CD4-positive, alpha-beta T cell treated with Interleukin-21 for 1 hour (primary cell): ENCODE measurements around the gene ITIH1.

Experiments used
- DNase-seq: peaks from one replicate; pipeline ENCODE4 v3.0.0-alpha.2; 2020

Gene ITIH1

DNA sequence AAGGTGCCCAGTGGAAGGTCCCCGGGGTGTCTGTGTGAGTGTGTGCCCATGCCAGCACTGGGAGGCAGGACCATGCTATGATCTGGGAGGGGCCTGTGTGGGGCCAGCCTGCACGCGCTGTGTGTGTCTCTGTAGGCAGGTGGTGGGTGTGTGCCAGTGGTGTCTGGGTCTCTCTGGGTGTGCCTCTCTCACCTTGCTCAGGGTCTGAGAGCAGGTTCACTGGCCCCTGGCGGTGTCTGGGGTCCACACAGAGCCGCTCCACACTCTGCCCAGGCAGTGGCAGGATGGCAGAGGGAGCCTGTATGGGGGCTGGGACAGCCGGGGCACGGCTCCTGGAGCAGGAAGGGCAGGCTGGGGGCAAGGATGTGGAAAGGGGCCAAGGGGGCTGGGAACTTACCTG is 40.5 kb downstream of the ITIH1 start:
- no peak for DNase-seq

DNA sequence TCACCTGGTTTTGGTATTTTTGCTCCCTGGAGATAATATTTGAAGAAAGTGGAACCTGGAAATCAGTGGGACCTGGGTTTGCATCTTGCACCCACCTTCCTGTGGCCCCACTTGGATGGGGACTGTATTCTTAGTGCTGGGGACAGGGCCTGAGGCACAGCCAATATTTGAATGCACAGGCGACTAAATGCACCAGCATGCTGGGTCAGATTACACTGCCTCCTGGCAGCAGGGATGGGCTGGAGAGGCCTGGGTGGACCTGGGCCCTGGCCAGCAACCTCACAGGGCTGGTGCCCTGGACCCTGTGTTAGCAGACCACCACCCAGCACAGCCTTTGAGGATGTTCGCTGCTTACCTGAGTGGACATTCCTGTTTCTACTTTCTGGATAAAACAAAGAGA is 42.5 kb downstream of the ITIH1 start:
- no peak for DNase-seq

DNA sequence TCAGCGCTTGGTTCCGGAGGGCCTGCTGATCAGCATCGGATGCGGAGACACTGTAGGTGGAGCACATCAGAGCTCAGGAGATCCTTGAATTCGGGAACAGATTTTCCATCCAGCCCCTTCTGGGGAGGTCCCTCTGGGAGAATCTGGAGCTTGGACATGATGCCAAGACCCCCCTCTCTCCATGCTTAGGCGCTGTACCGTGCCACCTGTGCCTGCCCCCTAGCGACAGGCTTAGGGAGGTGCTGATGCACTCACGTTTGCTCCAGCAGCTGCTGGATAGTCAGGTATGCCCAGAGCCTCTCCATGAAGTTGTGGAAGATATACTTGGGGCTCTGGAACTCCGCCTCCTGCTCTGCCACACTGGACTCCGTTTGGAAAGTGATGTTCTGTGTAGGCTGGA is 43.3 kb downstream of the ITIH1 start:
- peak; percentile 5 for DNase-seq

DNA sequence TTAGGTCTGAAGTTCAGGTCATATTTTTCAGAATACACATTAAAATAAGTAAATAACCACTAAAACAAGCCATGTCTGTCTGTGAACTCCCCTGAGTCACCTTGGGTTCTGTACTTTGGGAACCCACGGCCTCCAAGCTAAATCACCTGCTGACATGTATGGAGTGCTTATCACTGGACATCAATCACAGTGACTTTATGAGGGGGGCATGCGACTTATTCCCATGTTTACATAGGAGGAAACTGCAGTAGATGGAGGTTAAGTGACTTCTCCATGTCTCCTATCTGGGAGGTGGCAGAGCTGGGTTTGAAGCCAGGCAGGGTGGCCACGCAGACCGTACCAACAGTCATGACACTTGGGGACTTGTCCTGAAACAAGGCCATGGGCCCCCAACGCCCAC is 45.0 kb downstream of the ITIH1 start:
- no peak for DNase-seq

DNA sequence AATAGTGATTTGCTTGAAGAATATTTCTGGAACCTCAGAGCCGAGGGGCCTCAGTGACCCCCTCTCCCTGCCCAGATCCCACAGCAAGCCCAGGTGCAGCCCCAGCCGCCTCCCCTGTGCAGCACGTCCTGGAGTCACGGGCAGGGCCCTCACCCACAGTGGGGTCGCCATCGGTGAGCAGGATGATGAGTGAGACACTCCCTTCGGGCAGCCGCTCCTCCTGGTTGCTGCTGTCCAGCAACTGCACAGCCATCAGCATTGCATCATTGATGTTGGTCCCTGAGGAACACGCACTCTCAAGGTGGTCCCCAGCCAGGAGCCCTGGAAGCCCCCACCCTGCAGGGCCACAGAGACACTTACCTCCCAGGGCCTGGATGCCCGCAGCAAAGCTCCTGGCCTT is 46.6 kb downstream of the ITIH1 start:
- no peak for DNase-seq

DNA sequence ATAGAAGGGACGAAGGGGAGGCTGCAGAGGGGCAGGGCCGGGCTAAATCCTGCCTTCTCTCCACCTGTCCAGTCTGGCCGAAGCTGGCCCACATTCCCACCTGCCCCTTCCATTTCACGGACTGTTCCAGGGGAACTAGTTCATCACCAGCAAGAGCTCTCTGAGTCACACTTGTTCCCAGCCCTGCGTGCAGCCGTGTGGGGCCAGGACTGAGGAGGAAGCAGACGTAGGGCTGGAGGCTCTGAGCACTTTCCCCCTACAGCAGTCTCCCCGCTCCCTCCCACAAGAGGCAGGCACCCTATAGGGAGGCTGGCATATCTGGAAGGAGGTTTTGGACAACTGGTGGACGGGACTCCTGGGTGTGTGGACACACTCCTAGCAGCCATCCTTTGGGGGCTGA is 50.0 kb downstream of the ITIH1 start:
- no peak for DNase-seq

DNA sequence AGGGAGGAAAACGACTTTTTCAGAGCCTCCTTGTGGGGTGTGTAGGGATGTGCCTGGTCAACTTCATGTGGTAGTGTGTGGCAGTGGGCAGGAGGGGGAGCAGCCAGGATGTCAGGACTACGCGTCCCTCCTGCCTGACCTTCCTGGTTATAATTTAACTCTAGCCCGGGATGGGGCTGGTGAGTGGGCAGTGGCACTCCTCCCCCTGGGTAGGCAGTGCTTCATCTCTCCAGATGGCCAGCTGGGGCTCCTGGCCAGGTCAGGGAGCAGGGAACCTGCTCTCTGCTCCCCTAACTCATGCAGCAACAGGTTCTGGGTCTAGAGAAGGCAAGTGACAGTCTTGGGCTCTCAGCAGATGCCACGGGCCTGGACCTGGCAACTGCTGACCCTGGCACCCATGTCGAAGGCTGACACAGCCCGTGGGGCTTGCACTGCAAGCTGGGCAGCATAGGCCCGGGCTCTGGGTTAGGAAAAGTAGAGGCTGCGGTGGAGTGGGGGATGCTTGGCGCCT is 50.5 kb downstream of the ITIH1 start:
- no peak for DNase-seq

DNA sequence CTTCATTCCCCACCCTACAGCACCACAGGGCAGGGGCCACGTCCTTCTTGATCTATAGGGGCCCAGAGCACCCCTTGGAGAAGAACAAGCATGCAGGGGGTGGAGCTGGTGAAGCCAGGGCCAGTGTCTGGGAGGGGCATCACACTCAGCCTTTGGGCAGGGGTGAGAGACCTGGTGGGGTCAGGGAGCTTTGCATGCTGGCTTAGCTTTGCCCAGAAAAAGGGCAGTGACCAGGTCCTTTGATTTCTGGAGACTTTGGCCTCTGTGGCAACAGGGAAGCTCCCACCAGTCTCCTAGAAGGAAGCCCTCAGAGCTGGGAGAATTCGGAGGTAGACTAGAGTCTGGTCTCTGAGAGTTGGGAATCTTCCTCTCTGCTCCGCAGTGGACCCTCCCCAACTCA is 52.1 kb downstream of the ITIH1 start:
- no peak for DNase-seq

DNA sequence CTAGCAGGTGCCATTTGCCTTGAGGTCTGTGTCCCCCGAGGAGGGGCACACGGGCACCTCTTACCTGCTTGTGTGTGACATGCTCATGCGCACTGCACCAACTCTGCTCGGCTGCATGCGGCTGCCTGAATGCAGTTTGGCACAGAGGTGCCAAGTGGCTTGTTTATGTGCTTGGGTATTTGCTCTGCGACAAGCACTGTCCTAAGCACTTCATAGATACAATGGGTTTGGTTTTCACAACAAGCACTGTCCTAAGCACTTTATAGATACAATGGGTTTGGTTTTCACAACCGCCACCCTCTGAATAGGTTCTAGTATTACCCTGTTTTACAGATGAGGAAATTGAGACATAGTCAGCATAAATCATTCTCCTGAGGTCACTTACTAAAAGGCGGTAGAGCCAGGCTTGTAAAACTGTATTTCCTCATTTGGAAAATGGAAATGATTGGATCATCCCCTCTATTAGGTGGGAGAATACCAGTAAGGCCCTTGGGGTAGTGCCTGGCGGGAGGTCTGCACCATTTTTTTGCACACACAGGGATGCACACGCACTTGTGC is 52.6 kb downstream of the ITIH1 start:
- no peak for DNase-seq

DNA sequence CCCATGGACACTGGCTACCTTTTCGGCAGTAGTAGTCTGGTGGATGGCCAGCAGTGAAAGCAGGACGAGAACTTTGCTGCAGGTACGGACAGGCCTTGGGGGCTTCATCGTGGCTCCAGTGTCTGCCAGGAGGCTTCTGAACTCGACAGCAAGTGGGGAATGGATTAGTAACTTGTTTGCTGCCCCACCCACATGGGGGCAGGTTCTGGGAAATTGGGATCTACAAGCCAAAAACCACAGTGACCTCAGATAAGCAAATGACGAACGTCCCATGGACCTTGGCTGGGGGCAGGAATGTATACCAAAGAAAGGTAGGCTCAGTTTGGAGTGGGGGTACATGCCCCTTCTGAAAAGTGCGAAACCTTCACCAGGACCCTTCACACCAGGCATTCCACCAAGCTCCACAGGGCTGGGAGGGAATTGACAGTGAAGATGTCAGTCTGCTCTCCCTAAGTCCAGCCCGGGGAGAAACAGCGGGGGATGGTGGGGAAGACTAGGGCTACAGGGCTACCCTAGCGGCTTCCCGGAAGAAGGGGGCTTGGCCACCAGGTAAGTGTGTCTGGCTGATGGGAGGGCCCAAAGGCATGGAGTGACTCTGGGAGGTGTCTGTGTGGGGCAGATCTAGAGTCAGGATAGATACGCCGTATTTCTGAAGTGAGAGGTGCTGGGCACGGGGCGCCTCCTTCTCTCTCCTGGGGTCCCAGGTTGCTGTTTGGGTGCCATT is 53.3 kb downstream of the ITIH1 start, which contains the start of gene ITIH4:
Gene ITIH4 (minus strand): TSS at position 138 of the 724 bp plus-strand sequence. CDS start 30 bp downstream, at position 108.
- no peak for DNase-seq

DNA sequence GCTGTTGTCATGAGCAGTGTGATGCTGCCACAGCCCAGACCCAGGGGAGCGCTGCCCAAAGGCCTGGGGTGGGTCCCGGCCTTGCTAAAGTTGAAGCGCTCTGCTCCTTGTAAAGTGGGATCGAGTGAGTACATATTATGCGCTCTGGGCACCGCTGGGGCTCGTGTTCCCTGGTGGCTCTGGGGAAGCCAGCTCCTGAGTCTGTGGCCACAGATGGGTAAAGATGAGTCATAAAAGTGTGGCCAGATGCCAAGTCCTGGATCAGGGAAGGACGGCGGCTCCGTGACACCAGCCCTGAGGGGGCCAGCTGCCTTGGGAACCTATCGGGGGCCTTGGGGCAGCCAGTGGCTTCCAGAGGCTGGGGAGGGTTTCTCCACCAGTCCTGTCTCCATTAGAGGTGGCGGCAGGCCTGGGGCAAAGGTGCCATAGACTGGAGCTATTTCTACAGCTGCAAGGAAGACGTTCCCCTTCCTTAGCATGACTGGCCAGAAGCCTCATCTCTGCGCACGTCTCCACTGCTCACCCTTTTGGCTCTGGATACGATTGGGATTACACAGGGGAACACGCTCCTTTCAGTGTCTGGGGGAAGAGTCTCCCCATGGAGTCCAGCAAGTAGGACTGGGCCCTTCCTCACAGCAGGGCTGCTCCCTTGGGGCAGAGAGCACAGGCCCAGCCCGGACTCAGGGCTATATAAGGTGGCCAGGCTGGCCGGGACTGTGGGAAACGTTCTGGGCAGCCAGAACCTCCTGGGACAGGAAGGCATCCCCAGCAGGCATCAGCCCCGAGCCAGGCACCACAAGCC is 54.3 kb downstream of the ITIH1 start:
- no peak for DNase-seq

DNA sequence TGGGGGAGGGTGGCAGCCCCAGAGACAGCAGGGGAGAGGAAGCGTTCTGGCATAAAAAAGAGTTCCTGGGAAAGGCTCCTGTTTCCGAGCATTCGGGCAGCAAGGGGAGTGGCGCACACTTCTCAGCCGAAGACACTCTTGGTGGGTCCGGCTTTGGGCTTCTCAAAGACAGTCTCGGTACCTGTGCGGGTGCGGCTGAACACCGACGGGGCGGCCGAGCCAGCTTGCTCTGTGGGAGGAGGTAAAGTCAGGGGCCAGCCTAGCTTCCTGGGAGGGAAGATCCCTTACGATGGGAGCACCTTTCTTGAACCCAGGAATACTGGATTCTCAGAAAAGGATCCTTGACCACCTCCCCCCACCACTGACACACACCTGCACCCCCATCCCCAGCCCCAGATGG is 55.8 kb downstream of the ITIH1 start:
- no peak for DNase-seq

DNA sequence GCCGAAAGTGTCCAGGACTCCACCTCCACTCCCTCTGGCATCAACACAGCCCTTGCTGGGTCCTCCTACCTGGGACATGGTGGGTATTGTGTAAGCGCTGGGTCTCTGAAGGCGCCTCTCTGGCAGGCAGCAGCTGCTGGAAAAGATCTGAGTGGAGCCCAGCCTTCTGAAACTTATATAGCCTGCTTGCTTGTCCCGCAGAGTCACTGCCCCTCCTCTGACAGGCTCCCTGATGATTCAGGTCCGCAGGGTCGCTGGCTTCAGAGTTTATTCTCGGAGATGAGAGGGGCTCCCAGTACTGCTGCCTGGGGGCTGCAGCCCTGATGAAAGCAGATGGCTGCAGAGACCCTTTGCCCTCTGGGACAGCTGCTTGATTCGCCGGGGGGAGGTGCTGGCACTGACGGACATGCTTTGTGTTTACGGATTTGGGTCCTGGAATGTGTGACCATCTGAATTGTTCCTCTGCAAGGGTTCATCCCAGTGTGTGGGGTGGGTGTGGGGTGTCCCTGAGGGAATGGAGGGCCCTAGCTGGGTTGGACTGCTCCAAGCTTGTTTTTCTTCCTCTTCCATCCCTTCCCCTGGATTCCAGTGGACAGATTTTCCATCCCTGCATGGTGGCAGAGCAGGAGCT is 57.6 kb downstream of the ITIH1 start, which contains the start of gene MUSTN1:
Gene MUSTN1 (minus strand): TSS at position 149 of the 631 bp plus-strand sequence. CDS start 71 bp downstream, at position 78.
- no peak for DNase-seq

DNA sequence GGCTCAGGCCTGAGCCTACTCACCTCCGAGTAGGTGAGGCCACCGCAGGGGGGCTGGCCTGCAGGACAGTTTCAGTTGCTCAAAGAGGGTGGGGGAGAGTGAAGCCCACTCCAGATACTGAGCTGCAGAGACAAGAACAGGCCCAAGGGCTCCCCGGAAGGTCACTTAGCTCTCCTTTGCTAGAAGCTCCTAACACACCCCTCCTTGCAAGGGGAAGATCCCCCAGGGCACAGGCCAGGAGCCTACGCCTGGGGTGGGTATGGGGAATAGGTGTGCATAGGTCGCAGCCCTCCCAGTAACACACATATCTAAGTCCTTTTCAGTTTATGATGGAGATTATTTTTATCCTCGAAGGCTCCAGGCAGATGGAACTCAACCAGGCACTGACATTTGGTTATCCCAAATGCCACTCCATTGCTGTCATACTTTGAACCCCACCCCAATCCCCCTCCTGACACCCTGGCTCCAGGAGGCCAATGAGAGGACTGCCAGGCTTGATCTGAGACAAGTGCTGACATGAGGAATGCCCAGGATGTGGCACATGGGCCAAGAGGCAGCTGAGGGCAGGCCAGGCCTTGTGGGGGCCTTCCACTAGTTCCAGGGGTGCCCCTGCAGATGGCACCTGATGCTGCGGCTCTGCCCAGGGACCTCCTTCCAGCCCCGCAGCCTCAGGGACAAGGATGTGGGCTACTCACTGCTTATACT is 58.5 kb downstream of the ITIH1 start:
- DNase-seq, result no peak

DNA sequence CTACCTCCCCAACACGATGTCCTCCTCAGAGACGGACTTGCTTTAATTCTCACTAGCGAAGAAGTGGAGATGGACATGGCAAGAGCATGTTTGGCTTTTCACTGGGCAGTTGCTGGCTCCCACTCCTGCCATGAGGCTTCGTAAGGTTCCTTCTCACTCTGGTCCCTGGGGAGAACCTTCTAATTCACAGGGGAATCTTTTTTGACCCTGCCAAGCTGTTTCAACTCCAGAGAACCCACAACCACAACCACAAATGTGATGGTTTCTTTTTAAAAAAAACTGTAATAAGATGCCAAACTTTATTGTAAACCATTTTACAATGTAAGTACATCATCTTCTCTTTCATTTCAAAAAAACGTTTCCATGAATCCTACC is 59.1 kb downstream of the ITIH1 start:
- no peak for DNase-seq

DNA sequence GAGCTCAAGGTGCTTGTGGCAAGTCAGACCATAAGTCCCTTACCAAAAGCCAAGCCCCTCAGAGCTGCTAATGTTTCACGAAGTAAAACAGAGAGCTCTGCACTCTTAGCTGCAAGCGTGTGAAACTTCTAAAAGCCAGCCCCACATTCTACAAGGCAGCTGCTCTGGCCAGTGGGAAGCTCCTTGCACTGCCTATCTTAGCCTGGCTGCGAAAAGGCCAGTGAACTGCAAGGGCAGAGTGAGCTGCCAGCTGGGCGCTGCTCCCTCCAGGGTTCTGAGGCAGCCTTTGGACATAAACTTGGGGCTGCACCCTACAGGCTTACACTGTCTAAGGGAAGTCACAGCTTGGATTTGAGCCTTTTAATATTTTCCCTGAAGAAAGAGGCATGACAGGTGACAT is 59.6 kb downstream of the ITIH1 start:
- DNase-seq, result no peak

DNA sequence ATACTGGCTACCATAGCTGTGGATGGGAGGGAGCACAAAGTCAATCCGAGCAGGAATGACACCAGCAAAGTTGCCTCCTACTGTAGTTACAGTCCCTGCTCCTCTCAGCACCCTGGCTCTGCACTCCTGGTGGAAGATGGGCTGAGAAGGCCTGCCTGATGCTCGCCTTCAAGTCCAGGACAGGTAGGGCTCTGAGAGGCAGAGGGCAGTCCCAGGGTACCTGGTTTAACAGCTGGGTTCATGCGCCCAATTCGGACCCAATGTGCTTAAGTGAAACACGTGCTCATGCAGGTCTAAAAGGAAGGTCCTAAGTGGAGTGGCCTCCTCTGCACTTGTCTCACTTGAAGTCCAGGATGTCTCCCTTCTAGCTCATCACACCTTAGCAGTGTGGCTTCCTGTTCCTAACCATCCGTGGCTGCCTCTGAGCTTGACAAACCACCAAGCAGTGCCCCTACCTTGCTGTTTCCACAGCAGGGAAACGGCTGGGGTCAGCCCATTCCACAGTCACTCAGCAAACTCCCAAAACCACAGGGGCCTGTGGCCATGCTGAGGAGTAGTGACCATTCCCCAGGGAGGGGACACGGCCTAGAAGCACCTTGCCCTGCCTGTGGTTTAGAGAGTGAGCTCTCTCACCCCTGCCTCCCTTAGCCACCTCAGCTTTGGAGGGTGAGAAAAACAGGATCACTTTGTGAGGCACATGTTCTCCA is 61.3 kb downstream of the ITIH1 start:
- DNase-seq, result peak; percentile 15

DNA sequence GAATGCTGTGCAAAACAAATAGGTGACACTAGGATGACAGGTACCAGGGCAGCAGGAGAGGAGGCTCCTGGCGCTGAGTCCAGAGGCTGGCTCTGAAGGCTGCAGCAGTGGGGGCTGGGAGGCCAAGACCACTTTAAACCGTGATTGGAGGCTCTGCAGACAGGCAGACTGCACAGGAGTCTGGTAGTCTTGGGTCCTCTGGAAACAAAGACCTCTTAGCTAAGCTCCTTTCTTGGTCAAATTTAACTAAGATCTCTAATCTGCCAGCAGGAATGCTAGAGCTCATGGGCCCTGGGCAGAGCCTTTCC is 61.8 kb downstream of the ITIH1 start:
- no peak for DNase-seq

DNA sequence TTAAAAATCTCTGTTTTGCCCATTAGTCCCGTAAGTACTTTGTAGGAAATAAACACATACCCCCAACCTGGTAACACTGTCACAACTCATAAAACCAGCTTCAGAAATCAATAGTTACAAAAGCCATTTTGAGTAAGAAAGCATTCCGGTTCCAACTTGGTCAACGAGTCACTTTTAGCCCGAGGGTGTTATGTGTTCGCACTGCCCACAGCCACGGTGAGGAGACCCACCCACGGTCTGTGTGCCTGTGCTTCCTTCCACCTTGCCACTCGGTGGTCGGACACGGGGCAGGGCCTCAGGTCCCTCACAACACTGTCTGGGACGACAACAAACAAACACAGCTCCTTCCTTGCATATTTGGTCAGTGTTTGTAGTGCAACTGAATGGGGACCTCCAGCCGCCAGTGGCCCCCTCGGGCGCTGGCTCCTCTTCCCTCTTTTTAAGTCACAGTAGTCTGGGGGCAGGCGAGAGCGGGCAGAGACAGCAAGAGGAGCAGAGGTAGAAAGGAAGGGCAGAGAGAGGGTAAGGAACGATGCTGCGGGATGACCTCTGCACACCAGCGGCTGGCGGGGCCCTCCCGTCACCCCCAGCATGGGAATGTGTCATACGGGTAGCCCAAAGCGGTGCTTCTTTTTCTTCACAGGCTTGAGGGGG is 62.6 kb downstream of the ITIH1 start:
- no peak for DNase-seq

DNA sequence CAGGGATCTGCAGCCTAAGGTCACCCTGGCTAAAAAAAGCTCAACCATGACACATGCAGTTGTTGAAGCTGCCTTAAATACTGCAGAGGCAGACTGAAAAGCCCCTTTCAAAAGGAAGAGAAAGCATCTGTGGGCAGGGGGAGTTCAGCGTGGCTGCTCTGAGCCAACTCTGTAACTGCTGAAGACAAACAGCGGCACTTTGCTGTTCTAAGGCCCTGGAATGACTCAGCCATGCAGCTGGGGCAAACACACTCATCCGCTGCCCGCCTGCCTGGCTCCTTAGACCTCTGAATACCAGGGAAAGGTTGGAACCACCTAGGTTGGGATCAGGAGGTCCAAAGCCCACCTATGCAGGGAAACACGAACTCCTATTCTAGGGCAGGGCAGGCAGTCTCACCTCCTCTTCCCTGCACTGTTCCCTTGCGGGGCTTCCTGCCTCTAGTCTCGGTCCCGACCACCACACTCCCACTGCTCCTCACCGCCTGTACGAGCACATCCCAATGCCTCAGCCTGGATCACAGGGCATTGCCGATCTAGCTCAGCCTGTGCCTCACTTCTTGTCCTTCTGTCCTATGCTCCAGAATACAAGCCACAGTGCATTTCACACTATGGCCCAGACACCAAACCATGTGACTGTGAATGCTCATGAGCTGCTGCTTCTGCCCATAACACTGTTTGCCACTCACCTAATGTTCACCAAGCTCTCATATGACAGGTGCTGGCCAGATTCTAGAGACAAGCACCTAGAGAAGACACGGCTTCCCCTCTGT is 64.0 kb downstream of the ITIH1 start:
- DNase-seq, result no peak
